NCI-H1436 (cell line): ENCODE results near the gene PKP2.

Source experiments
- DNase-seq: peaks from one replicate; lab custom pipeline; 2025; lab: John Stamatoyannopoulos, UW

Gene PKP2

DNA sequence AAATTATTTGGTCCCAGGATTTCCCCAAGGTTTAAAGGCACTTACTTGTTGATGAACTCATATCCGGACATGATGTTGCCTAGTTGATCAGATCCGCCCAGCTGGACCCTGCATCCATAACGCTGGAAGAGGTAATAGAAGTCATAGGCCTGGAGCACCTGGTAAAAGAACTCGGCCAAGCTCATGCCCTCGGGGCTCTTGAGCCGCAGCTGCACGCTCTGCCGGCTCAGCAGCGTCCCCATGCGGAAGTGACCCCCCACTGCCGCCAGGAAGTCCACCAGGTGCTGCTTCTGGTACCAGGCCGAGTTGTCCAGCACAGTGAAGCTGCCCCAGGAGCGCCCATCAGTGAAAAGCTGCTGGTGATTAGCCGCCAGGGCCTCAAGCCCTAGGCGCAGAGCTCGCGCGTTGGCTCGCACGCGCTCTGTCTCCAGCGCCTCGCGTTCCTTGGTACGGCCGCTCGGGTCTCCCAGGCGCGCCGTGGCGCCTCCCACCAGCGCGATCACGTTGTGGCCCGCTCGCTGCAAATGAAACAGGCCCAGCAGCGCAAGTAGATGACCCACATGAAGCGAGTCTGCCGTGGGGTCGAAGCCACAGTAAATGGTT, 141.4 kb downstream of the PKP2 start:
- DNase-seq: peak; percentile 45

DNA sequence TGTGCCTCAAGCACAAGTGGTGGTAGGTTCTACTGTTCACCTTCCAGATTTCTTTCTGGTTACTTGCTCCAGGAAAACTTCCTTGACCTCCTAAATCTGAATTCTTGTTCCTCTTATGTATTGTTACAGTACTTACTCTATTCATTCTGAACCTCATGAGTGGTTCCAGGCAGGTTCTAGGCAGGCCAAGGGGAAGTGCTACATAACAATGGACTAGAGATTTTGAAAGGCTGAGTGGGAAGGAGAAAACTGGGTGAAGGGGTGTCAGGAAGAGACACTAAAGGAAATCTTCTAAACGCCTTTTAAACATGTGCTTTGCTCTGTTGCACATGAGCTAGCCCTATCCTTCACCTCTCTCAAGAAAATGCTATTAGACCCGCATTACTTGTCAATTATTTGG, 142.5 kb downstream of the PKP2 start:
- DNase-seq: no peak

DNA sequence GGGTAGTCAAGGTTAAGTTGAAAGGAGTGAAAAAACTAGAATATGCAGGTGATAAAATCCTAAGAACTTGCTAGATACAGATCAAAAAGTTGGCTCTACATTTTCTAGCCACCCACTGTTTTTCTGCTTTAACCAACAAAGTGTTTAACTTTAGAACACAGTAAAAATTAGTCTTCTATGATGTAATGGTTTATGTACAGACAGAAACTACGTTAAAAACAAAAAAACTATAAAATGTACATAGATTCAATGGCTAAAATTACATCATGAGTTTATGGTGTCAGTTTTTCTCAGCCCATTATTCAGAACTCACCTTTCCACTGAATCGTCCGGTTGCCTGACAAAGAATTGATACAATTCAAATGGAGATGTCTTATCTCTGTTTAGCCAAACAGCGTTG, 143.0 kb downstream of the PKP2 start:
- DNase-seq: no peak

DNA sequence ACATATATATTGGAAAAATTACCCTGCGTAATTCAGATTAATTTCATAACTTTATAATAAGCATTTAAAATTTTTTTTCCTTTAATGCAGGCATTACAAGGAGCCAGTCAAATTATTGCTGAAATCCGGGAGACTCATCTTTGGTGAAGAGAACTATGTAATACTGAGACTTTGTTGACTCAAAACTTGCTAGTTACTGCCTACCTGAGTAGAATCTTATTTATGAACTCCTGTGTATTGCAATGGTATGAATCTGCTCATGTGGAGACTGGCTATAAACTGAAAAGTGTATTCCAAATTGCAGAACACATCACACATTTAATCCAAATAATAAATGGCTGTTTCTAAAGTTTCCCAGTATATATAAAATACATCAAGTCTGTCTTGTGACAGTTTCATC, 153.3 kb downstream of the PKP2 start:
- DNase-seq: no peak

DNA sequence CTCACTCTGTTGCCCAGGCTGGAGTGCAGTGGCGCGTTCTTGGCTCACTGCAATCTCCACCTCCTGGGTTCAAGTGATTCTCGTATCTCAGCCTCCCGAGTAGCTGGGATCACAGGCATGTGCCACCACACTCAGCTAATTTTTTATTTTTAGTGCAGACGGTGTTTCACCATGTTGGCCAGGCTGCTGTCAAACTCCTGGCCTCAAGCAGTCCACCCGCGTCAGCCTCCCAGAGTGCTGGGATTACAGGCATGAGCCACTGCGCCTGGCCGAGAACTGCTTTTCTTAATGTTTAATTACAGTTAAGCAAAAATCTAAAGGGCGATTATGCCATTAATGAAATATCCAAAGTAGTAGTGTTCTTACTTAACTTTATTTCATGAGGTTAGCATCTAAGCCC, 154.4 kb downstream of the PKP2 start:
- no peak for DNase-seq
